Neural progenitor cell (in vitro differentiated cells): ENCODE results near the gene ATG10.

Source experiments
- CTCF ChIP-seq: fragments of 200-600 bp; sonication (generic); IDR thresholded peaks from 2 replicates; pipeline ENCODE4 v1.5.1; 2017; ENCODE audit warnings: antibody characterized with exemption, mild to moderate bottlenecking
- EZH2 ChIP-seq: fragments of 200-600 bp; sonication (generic); IDR thresholded peaks from 2 replicates; pipeline ENCODE4 v1.6.1; 2017; ENCODE audit warnings: antibody characterized with exemption, mild to moderate bottlenecking, moderate library complexity

GRCh38 chr5:82158755-82159413 is 187.1 kb downstream of the ATG10 start:
- TF ChIP-seq CTCF (no peak), EZH2 (no peak)
